HG03432 (cell line): ENCODE results near the gene RCSD1.
A peak's percentile ranks its signal among the peaks of the same experiment; 100 is the strongest.
"Not testable (repeated sequence)": the region's sequence is repeated elsewhere in the genome, so short reads cannot be mapped to it uniquely, and the experiment has no call there.

Experiments
- ATAC-seq: cut with Tn5 transposase; IDR thresholded peaks from one replicate; pipeline ENCODE4 v1.9.1; 2021; ENCODE audit warnings: mild to moderate bottlenecking, moderate library complexity; ENCODE audit not compliant: unreplicated experiment

RCSD1 gene, protein sequence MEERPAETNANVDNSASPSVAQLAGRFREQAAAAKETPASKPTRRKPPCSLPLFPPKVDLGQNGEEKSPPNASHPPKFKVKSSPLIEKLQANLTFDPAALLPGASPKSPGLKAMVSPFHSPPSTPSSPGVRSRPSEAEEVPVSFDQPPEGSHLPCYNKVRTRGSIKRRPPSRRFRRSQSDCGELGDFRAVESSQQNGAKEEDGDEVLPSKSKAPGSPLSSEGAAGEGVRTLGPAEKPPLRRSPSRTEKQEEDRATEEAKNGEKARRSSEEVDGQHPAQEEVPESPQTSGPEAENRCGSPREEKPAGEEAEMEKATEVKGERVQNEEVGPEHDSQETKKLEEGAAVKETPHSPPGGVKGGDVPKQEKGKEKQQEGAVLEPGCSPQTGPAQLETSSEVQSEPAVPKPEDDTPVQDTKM

DNA sequence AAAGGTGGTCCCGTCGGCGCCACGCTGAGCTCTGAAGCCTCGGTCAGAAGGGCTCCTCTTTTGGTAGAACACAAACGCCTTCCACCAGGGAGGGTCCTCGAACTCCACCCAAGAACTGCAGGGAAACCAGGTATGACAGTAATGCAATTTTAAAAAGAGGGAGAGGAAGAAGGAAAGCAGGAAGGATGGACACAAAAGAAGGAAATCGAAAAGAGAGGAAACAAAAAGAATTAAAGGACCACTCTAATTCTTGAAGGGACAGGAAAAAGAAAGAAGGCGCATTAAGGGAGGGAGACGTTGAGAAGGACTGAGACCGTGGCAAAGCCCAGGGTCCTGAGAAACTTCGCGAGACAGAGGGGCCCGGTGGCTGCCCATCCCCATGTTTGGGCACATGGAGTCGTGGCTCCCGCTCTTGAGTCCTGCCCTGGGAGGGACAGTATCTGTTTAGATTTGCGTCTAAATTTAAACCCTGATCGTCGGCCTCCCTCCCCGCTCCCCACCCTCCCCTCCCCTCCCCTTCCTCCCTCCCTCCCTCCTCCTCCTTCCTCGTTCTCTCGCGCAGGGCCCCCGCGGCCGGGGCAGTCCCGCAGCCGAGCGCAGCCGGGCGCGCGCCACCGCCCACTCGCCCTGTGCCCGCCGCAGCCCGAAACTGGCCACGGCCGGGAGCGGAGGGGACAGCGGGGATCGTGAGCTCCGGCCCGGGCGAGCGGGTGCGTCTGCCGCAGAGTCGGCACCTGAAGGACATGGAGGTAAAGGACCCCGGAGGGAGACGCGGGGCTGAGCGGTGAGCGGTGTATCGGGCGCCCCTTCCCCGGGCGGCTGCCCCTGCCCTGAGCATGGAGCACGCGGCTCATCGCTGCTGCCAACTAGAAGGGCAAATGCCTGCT is at the start of gene RCSD1:
Gene RCSD1, plus strand, starts transcription at position 552 of the 887 bp plus-strand sequence. Its CDS starts 192 bp downstream, at position 744.
- peak; percentile 40 for ATAC-seq

DNA sequence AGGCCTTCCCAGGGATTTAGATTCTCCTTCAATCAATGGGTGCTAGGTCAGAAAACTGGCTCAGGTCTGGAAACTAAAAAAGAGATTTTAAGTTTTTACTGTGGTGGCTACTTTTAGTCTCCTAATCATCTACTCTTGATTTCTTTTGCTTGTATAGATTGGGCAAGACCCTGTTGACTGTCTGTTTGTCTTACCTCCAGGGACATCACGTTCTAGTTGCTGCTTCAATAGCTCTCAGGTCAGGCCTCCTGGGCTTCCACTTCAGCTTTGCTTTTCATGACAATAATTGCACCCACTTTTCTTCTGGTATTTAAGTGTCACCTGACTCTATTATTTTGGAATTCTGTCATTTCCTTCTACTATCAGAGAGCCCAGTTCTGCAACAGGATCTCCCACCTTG is 48.0 kb upstream of the RCSD1 start:
- no peak for ATAC-seq

DNA sequence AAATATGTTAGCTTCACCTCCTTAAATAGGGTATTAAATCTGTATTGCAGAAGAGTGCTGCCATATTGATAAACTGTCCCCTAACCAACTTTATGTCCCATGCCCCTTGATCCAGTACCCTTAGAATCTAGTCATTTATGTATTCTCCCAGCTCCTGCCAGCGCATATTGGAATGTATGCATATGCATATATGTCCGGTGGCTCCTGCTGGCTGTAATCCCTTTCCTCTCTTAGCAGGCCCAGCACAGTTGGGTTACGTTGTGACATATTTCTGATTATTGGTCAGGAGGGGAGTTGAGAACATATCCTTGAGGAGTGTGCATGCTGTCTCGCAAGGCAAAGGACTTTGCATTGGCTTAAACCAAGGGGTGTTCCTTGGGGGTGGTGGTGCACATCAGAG is 47.3 kb upstream of the RCSD1 start:
- no peak for ATAC-seq

DNA sequence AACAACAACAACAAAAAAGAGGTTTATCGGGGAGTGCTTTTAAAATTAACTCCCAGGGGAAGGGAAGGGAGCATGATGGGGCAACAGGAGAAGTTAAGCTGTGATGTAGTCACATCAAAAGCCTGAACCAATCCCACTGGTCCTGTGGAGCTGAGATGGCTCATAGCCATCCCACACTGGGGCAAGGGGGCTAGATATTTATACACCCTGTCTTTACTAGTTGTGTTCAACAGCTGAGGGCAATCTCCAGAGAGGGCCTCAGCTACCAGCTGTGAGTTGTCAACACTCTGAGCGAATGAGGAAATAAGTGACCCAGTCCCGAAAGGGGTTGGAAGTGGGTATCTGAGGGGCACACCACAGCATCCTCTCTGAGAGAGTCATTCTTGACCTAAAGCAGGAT is 45.5 kb upstream of the RCSD1 start:
- ATAC-seq = no peak

DNA sequence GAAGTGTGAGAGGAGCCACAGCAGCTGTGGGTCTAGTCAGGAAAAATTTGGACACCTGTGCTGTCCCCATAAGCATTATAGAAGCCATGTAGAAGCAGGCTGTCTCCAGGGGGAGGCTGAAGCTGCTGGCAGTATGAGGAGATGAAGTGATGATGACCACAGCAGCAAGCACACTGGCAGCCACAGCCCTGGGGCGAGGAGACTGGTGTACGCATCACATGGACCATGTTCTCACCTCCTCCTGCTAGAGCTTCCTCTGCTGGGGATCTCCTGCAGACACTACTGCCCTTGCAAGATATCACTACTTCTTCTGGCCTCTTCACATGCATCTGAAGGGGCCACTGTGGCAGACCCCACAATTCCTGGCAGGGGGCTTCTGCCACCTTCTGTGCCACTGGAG is 42.7 kb upstream of the RCSD1 start:
- ATAC-seq = no peak

DNA sequence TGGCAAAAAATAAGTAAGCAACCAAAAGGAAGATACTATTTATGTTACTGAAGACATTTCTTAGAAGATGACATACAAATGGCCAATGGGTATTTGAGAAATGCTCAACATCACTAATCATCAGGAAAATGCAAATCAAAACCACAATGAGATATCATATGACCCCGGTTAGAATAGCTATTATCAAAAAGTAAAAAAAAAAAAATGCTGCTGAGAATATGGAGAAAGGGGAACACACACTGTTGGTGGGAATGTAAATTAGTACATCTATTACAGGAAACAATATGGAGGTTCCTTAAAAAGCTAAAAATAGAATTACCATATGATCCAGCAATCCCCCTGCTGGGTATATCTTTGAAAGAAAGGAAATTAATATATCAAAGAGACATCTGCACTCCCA is 42.2 kb upstream of the RCSD1 start:
- no peak for ATAC-seq

DNA sequence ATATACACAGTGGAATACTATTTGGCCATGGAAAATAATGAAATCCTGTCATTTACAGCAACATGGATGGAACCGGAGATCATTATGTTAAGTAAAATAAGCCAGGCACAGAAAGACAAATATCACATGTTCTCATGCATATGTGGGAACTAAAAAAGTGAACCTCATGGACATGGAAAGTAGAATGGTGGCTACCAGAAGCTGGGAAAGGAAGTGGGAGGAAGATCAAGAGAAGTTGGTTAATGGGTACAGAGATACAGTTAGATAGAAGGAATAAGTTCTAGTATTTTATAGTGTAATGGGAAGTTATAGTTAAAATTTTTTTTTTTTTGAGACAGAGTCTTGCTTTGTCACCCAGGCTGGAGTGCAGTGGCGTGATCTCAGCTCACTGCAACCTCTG is 41.7 kb upstream of the RCSD1 start:
- no peak for ATAC-seq

DNA sequence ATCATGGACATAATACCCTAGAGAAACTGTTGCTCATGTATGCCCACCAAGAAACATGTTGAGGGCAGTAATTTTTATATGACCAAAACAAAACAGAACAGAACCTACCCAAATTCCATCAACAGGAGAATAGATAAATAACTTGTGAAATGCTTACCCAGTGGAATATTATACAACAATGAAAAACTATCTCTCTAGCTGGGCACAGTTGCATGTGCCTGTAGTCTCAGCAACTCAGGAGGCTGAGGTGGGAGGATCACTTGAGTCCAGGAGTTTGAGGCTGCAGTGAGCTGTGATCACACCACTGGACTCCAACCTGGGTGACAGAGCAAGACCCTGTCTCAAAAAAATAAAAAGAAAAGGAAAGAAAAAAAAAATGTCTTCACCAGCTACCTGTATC is 37.6 kb upstream of the RCSD1 start:
- no peak for ATAC-seq

DNA sequence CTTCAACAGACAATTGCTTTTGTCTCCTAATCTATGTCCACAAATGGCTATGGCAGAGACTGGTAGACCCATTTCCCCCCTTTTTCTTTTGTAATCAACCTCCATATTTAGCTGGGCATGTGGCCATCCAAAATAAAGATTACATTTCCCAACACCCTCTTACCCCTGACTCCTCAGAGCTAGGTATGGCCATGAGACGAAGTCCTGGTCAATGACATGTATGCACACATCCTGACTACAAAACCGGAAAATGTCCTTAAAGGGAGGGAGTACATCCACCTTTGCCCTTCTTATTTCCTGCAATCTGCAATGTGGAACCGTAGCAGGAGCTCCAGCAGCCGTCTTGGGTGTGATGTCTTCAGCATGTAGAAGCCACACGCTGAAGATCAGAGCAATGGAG is 36.2 kb upstream of the RCSD1 start:
- no peak for ATAC-seq

DNA sequence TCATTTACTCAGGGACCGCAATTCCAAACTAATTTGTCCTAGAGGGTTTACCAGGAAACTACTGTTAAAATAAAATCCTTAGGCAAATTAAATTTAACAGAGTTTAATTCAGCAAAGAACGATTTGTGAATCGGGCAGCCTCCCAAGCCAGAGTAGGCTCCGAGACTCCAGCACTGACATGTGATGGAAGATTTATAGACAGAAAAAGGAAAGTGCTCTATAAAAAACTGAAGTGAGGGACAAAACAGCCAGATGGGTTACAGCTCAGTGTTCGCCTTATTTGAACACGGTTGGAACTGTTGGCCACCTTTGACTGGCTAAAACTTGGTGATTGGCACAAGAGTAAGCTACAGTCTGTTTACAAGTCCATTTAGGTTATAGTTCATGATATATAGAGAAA is 35.2 kb upstream of the RCSD1 start:
- ATAC-seq = no peak

DNA sequence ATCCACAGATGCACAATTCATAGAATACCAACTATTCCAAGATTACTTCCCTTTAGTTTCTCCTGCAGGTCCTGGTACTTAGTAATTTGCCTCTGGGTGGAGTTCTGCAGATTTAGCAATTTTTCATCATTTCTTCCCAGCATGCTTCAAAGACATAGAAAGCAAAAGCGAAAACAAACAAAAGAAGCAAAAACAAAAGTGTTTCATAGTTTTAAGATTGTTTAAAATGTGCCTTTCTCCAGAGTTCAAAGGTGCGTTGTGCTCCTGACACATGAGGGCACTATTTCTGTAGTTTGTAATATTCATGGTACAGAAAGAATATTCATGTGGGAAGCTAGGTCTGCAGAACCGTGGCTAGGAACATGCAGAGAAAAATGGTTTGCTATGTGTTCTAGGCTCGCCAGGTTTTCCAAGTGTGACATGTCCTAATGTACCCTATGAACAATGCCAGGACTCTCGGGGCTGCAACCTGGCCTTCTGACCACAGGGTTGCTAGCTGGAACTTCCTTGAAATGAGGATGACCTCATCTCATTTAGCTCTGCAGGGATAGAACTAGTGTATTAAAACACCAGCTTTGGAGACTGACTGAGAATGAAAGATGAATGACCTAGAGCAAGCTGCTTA is 30.0 kb upstream of the RCSD1 start:
- ATAC-seq = peak; percentile 79

DNA sequence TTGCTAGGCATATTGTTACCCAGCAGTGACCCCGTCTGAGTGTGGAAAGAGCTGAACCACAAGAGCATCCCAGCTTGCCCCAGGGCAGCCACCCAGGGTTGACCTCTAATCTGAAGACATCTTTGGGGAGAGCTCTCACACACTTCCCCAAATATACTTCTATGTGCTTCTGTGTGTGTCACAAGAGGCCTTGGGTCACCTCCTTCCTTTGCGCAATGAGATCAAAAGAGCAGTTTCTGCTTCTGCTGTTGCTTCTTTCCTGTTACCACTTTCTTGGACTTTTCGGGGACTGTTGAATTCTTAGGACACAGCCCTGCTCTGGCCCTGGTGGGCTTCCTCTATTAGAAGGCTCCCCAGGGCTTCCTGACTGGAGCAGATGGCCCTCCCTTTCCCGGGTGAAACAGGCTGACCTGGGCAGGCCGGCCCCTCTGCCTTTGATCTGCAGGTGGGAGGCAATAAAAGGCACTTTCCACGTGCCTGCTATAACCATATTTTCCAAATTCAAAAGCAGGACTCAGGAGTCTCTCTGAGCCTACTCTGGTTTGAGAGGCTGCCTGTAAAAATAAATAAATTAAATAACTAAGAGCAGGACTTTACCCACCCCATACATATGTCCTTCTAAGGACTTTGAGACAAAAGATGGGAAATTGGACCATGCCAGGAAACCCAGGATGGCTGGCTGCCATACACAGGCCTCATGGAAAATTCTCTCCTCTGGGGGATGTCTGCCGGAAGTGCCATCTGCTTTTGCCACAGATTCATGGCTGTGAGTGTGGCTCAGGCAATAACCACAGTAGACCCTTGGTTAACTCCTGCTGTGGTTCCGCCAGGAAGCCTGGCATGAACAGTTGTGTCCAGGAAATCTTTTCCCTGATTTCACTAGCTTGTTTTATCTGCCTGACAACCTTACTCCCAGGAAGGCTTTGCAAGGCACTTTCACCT is 28.3 kb upstream of the RCSD1 start:
- peak; percentile 32 for ATAC-seq

DNA sequence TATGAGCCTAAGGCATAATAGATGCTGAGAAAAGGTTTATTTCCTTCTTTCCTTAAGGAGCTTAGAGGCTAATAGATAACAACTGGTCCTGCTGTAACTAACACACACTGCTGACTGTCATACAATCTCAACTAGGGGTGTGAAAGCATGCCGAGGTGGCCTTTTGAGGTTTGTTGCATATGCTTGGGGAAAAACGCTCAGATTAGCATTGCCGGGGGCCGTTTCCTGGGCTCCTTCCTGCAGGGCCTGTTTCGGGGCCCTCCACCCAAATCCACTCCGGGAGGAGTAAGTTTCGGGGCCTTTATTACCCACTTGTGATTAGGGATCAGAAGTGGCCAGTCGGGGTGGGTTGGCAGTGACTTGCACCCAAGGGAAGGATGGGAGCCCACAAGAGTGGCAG is 27.2 kb upstream of the RCSD1 start:
- ATAC-seq = no peak

DNA sequence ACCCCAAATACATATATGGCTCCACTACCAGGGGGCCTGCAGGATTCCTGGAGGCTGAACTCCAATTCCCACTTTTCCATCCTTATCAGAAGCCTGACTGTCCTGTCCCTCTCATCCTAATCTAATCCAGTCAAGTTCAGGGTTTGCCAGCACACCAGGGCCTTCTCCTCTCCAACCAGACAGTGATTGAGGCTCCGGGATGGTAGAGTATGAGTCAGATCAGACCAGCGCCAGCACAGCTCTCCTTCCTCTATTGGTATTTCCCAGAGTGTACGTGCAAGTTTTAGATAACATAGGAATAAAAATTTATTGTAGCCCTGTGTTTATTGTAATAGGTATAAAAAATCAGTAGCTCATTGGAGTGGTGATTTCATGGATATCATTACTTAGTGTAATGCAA is 24.5 kb upstream of the RCSD1 start:
- no peak for ATAC-seq

DNA sequence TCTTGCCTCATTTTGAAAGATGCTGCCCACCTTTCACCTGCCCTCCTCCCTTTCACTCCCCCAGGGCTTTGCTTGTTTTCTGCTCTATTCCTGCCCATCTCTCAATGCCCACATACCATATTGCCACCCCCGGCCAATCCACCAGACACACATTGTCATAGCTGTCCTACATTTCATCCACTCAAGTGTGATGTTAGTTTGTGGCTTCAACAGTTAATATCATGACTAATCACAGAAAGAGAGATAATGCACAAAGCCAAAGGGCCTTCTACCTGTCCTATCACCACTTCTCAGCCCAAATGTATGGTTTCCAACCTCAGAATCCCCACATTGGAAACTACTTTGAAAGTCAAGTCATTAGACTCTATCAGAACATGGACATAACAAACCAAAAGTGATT is 18.0 kb upstream of the RCSD1 start:
- ATAC-seq = no peak

DNA sequence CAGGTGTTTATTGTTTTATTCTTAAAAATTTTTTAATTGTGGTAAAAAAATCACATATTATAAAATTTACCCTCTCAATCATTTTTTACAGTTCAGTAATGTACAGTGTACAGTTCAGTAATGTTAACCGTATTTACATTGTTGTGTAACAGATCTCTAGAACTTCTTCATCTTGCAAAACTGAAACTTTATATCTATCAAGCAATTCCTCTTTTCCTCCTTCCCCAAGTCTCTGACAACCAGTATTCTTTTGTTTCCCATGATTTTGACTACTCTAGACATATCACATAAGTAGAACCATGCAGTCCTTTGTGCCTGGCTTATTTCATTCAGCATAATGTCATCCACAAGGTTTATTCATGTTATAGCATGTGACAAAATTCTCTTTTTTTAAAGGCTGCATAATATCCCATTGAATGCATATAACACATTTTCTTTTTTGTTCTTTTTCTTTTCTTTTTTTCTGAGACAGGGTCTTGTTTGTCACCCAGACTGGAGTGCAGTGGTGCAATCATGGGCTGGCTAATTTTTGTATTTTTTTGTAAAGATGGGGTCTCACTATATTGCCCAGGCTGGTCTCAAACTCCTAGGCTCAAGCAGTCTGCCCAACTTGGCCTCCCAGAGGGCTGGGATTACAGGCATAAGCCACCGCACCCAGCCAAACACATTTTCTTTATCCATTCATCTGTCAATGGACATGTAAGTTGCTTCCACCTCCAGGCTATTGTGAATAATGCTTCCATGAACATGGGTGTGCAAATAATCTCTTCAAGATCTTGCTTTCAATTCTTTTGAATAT is 17.2 kb upstream of the RCSD1 start:
- ATAC-seq = no peak

DNA sequence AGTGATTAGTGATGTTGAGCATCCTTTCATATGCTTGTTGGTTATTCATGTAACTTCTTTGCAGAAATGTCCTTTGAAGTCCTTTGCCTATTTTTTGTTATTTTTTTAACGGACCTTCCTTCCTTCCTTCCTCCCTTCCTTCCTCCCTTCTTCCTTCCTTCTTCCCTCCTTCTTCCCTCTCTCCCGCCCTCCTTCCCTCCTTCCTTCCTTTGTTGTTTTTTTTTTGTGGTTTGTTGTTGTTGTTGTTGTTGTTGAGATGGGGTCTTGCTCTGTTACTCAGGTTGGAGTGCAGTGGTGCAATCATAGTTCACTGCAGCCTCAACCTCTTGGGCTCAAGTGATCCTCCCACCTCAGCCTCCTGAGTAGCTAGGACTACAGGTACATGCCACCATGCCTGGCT is 16.0 kb upstream of the RCSD1 start:
- ATAC-seq = not testable (repeated sequence)

DNA sequence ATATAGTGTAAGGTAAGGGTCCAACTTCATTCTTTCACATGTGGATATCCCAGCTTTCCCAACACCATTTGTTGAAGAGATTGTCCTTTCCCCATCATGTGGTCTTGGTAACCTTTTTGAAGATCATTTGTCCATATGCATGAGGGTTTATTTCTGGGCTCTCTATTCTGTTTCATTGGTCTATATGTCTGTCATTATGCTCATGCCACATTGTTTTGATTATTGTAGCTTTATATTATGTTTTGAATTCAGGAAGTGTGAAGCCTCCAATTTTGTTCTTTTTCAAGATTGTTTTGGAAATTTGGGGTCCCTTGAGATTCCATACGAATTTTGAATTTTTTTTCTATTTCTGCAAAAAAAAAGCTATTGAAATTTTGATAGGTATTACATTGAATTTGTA is 15.2 kb upstream of the RCSD1 start:
- ATAC-seq = no peak

DNA sequence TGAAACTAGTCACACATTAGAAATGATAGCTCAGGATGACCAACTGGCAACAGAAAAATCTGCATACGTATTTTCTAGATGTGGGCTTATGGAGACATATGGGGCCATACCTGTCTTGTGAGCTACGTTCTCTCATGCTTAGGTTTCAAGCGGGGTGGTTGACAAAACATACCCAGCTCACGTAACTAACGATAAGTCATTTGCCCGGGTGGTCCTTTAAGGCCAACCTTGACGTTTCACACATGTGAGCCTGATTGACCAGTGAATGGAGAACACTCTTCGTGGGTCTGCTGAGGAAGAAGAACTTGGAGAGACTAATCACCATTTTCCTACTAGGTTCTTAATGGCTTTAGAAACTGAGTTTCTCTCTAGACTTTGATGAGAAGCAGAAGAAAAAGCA is 13.5 kb upstream of the RCSD1 start:
- ATAC-seq = no peak
